ENCODE data around the gene CADM3.

Gene CADM3, protein sequence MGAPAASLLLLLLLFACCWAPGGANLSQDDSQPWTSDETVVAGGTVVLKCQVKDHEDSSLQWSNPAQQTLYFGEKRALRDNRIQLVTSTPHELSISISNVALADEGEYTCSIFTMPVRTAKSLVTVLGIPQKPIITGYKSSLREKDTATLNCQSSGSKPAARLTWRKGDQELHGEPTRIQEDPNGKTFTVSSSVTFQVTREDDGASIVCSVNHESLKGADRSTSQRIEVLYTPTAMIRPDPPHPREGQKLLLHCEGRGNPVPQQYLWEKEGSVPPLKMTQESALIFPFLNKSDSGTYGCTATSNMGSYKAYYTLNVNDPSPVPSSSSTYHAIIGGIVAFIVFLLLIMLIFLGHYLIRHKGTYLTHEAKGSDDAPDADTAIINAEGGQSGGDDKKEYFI

DNA sequence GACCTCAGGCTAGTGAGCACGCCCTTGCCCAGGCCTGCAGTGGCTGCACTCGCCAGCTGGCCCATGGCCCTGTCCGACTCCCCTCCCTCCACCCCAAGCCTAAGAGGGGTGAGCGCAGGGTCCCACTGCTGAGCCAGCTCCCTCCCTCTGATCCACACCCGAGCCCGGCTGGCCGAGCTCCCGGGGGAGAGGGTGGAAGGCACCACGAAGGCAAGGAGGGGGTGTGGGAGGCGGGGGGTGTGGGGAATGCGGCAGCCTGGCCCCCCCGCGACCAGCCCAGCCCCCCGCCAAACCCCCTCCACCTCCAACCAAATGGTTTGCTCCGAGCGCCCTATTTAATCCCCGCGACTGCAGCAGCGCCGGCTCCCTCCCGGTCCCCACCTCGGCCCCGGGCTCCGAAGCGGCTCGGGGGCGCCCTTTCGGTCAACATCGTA, at the start of gene CADM3:
Gene CADM3, plus strand, starts transcription at position 362 of the 434 bp plus-strand sequence. CDS start 151 bp downstream, outside the sequence.
- no peak for DNase-seq

GRCh38 chr1:159122005-159122621, 49.3 kb upstream of the CADM3 start:
- no peak for DNase-seq

- no peak for DNase-seq
These were observed 47.8 kb upstream of the CADM3 start for GRCh38 chr1:159123587-159123986.

GRCh38 chr1:159132271-159132881, 39.0 kb upstream of the CADM3 start:
- DNase-seq, result peak; percentile 58

GRCh38 chr1:159140474-159140873, 30.9 kb upstream of the CADM3 start:
- DNase-seq, result no peak

GRCh38 chr1:159141584-159142390, 29.6 kb upstream of the CADM3 start:
- DNase-seq, result no peak

DNA sequence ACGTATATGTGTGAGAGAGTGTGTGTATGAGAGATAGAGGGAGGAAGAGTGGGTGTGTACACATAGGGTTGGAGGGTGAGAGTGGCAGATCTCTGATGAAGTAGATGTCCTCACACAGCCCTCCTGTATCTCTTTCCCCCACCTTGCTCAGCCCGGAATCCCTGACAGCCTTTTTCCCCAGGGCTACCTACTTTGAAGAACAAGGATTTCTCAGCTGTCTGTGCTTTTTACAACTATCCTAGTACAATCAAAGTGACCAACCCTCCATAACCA, 29.1 kb upstream of the CADM3 start:
- DNase-seq, result no peak

DNA sequence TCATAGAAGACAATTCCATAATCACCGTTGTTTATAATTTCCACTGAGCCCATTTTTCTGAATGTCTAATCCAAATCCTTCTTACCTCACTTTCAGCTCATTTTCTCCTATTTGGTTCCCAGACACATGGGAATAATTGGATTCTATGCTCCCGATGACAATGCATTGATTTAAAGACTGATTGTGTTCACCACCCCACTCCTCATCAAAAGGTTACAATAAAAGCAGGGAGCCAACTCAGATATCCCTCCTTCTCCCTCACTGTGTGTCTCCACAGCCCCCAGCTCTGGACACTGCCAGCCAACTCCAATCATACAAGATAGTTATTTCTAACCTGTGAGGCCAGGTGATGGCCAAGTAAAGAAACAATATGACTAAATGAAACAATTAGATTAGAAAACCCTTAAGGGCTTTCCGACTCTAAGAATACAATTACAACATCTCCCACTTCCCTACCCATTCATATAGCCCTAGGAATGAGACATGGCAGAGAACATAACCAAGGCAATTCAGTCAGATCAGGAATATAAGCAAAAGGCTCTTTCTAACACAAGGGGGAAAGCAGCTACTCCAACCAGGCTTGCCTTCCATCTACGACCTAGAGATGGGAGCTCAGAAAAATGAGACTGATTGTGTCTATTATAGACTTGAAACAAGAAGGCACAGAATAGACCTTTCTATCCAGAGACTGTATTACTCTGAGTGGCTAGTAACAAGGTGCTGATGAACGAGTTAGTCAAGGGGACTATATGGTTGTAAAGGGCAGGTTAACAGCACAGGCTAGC, 28.5 kb upstream of the CADM3 start:
- DNase-seq, result no peak

- no peak for DNase-seq
These were observed 26.8 kb upstream of the CADM3 start for GRCh38 chr1:159144571-159144970.

- DNase-seq, result no peak
These were observed 24.4 kb upstream of the CADM3 start for GRCh38 chr1:159146980-159147379.

DNA sequence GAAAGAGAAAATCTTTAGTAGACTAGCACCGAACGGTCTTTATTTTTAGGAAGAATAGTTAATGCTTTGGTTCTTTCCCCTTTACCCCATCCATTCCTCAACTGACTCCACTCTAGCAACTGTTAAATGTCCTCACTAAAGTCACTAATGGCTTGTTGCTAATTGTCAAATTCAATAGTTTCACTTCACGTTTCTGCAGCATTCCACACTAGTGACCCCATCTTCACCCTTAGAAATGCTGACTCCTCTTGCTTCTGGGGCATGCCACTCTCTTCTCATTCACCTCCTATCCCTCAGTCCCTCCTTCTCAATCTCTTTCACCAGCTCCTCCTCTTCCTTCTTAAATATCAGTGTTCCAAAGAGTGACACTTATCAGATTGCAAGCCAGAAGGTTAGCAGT, 19.4 kb upstream of the CADM3 start:
- no peak for DNase-seq

DNA sequence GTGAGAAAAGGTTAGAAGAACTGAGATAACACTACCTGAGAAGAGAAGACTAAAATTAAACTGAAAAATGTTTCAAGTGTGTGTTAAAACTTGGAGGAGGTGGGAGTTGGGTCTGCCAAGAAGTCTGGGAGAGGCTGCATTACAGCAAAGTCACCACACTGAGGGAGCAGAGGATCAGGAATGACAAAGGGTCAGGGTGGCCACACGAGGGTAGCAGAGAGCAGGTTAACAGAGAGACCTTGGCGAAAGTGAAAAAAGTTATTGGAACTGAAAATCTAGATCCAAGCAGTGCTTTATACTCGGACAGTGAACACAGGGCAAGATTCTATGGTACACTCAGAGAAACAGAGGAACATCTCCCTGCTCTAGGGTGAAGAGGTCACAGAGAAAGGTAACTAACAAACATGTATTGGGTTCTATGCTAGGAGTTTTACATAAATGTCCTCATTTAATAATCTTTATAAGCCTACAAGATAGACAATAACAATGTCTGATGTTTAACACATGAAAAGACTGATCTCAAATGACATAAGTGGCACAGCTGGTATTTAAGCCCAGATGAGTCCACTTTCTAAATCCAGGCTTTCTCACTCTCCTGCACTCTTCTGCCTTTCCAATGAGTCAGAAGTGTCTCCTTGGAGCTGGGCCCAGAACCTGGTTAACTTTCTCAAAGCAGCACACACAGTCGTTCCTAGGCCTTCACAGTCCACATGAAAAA, 10.3 kb upstream of the CADM3 start:
- DNase-seq, result peak; percentile 85

- no peak for DNase-seq
These were observed 9.7 kb upstream of the CADM3 start for GRCh38 chr1:159161719-159162026.

- no peak for DNase-seq
These were observed 8.7 kb upstream of the CADM3 start for GRCh38 chr1:159162516-159163265.

GRCh38 chr1:159163614-159164228, 7.7 kb upstream of the CADM3 start:
- no peak for DNase-seq

GRCh38 chr1:159168043-159168442, 3.4 kb upstream of the CADM3 start:
- no peak for DNase-seq

DNA sequence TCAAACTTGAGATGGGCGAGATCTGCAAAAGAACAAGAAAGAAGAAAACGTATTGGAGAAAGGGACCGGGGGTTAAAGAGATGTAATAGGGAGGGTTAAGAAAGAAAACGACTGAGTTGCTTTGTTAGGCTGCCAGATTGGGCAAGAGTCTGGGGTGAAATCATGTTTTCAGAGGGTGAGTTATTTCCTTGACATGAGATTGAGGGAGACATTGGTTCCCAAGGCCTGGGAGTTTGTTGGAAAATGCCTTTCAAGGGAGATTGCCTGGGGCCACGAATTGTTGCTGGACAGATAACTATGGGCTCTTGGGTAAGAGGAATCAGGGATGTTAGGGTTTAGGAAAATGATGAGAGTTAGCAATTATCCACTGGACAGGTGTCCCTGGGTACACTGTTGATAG, 776 bp upstream of the CADM3 start:
- DNase-seq, result no peak

DNA sequence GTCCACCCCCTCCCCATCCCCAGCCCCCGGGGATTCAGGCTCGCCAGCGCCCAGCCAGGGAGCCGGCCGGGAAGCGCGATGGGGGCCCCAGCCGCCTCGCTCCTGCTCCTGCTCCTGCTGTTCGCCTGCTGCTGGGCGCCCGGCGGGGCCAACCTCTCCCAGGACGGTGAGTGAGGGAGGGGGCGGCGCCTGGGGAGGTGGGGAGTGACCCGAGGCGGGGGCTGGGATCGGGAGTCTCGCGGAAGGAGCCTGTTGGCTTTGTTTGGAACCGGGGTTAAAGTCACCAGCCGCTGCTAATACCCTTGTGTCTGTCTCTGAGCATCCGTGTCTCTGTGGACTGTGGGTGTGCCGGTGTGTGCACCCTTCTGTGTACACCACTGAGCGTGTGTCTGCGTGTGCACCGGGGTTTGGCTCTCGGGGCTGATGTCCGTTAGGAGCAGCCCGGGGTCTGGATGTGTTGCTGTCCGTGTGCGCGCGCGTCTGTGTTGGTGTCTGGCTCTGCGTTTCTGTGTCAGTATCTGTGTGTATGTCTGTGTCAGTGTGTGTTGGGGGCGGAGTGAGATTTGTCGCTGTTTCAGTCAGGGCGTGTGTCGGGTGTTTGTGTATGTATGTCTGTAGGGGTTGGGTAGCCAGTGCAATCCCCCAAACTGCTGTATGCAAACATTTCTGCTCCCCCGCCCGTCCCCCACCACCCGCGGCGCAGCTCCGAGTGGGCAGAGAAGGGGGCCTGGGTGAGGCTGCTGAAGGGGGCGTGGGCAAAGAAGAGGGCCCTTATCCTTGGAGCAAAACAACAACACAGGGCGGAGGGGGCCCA, 480 bp downstream of the CADM3 start:
- no peak for DNase-seq

DNA sequence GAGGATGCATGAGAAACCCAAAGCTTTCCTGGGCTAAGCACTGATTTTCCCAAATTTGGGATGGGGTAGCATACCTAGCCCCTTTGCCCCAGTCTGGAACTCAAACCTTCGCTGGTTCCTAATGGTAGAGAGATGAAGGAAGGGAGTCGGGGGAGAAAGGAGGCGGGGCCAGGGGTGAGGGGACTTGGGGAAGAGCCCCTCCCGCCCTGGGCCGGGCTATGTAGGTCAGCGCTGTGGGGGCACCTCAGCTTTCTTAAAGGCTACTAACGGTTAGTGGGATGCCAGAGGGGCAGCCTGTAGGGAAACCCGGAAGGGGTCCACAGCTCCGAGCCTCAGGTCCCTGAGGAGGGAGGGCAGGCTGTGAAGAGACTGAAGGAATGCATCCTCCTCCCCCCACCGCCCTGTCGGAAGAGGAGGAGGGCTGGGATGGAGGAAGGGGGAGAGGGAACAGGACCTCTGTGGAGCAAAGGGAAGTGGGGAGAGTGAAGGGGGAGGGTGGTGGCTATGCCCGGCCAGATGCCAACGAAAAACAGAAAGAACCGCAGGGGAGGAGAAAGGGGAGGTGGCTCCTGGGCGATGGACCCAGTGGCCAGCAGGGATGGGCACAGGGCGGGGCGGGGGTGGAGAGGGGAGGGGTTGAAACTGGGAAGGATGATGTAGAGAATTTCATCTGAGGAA, 1.3 kb downstream of the CADM3 start:
- no peak for DNase-seq

All from femur (tissue), 1 donor.